ENCODE data around the gene SPTBN4. TPM values are rescaled to one million over a fixed set of nuclear protein-coding genes. Genes with fewer than 3 reads are reported as not detected.

SPTBN4 gene
- total RNA-seq, 4 donors from 2014 or later = 4.7 to 9.4 (median 5.9) TPM

DNA sequence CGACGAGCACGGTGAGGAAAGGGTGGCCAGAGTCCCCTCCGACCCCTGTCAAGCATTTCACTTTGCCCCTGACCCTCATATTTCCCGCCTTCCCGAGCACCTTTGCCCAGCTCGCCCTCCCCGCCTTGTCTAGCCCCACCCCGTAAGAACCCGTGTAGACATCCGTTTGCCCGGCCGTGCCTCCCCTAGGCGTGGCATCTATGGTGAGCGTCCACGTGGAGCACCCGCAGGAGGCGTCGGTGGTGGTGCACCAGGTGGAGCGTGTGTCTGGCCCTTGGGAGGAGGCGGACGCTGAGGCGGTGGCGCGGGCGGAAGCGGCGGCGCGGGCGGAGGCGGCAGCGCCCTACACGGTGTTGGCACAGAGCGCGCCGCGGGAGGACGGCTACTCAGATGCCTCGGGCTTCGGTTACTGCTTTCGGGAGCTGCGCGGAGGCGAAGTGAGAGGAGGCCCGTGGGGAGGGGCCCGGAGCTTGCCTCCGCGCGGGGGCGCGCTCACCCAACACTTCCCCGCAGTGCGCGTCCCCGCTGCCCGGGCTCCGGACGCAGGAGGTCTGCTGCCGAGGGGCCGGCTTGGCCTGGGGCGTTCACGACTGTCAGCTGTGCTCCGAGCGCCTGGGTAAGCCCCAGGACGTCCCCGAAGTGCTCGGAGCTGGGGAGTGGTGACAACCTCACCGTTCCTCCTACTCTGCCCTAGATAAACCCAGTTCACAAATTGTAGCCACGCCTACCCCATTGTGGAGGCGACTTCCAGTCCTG lies 138.6 kb downstream of the SPTBN4 start:
- peak; percentile 1 for ATAC-seq
- peaks cover 25% of the 10 kb centered on the region for H3K27me3 ChIP-seq
- H3K9me3 ChIP-seq = no peaks in the 10 kb centered on the region
- peak overlapping the region; percentile 5 to 71 for H3K4me3 ChIP-seq
- WGBS, 2 donors (ENCODE audit: low coverage in 1 of 2) = 9 to 15% methylated on average over 7 to 16 of the region's 71 CpGs
- no peak for TF ChIP-seq POLR2A (IDR thresholded peaks at IDR 0.05)
- TF ChIP-seq, protein P1, sequence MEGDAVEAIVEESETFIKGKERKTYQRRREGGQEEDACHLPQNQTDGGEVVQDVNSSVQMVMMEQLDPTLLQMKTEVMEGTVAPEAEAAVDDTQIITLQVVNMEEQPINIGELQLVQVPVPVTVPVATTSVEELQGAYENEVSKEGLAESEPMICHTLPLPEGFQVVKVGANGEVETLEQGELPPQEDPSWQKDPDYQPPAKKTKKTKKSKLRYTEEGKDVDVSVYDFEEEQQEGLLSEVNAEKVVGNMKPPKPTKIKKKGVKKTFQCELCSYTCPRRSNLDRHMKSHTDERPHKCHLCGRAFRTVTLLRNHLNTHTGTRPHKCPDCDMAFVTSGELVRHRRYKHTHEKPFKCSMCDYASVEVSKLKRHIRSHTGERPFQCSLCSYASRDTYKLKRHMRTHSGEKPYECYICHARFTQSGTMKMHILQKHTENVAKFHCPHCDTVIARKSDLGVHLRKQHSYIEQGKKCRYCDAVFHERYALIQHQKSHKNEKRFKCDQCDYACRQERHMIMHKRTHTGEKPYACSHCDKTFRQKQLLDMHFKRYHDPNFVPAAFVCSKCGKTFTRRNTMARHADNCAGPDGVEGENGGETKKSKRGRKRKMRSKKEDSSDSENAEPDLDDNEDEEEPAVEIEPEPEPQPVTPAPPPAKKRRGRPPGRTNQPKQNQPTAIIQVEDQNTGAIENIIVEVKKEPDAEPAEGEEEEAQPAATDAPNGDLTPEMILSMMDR (IDR thresholded peaks at IDR 0.05) = peak in 2 of 4 experiments; percentile 8 to 57
- no peaks in the 10 kb centered on the region for H3K36me3 ChIP-seq
- H3K4me1 ChIP-seq = peaks cover 0 to 92% (median 56%) of the 10 kb centered on the region in 3 donors
- peak overlapping the region in 3 of 4 donors; percentile 85 to 87 (median 87) for H3K27ac ChIP-seq

DNA sequence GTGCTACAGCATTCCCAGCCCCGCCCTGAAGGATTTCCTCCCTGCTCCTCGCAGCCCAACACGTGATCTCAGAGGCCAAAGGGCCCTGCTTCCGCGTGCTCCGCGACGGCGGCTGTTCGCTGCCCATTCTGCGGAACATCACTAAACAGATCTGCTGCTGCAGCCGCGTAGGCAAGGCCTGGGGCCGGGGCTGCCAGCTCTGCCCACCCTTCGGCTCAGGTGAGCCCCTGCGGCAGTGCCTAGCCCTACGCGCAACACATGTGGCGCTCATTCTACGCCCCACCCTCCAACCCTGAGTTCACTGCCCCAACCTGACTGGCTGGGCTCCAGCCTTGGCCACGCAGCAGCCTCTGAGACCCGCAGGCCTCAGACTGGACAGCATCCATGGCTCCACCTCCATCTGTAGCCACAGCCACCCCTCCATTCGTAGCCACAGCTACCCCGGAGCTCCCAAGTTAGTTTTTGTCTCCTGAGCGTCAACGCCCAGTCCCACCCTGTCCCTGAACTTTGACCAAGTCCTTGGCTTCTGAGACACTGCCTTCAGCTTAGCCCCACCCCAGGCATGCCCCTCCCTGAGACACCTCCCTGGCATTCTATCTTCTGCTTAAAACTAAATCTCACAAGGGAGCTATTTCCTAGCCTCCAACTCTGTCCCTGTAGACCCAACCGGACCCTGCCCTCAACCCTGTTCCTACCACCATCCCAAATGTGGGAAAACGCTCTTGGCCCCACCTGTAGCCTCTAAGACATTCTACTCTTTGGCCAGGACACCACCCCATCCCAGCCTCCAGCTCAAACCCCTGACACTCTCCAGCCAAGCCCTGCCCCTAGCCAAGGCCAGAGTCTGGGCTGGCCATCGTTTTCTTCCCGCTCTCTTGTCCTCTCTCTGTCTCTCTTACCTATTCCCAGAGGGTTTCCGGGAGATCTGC lies 140.8 kb downstream of the SPTBN4 start:
- ATAC-seq = no peak
- Histone ChIP-seq H3K4me1 (peaks cover 0 to 86% (median 42%) of the 10 kb centered on the region in 3 donors), H3K9me3 (no peaks in the 10 kb centered on the region), H3K4me3 (no peak overlapping the region), H3K36me3 (peaks cover 0 to 10% of the 10 kb centered on the region in 2 donors), H3K27me3 (peaks cover 10% of the 10 kb centered on the region), H3K27ac (peak overlapping the region in 3 of 4 donors; percentile 7 to 55 (median 45))
- TF ChIP-seq, protein P1 (IDR thresholded peaks at IDR 0.05) = no peak
- TF ChIP-seq EP300 (IDR thresholded peaks at IDR 0.05) (no peak), POLR2AphosphoS5 (IDR thresholded peaks at IDR 0.05) (no peak), POLR2A (IDR thresholded peaks at IDR 0.05) (no peak)
- WGBS, 2 donors (ENCODE audit: low coverage in 1 of 2) = 59 to 79% methylated on average over 10 to 13 of the region's 31 CpGs

DNA sequence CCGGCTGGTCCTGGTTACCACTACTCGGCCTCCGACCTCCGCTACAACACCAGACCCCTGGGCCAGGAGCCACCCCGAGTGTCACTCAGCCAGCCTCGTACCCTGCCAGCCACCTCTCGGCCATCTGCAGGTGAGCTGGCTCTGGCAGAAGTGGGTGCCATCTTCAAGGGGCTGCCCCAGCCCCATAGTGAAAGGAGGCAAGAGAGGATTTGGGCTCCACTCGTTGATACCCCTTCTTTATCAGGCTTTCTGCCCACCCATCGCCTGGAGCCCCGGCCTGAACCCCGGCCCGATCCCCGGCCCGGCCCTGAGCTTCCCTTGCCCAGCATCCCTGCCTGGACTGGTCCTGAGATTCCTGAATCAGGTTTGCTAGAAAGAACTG lies 141.4 kb downstream of the SPTBN4 start:
- ATAC-seq = no peak
- no peak for TF ChIP-seq POLR2A (IDR thresholded peaks at IDR 0.05)
- no peak for TF ChIP-seq POLR2AphosphoS5 (IDR thresholded peaks at IDR 0.05)
- TF ChIP-seq, protein P1 (IDR thresholded peaks at IDR 0.05) = no peak
- TF ChIP-seq EP300 (IDR thresholded peaks at IDR 0.05) = no peak
- H3K9me3 ChIP-seq = no peaks in the 10 kb centered on the region
- no peak overlapping the region for H3K4me3 ChIP-seq
- H3K27me3 ChIP-seq = peaks cover 10% of the 10 kb centered on the region
- H3K27ac ChIP-seq = peak overlapping the region in 3 of 4 donors; percentile 7 to 55 (median 45)
- peaks cover 0 to 10% of the 10 kb centered on the region in 2 donors for H3K36me3 ChIP-seq
- peaks cover 0 to 83% (median 38%) of the 10 kb centered on the region in 3 donors for H3K4me1 ChIP-seq
- 76% methylated on average over 3 of the region's 14 CpGs; no CpG with 5 or more reads in 1 of the 2 donors for WGBS, 2 donors (ENCODE audit: low coverage in 1 of 2)

DNA sequence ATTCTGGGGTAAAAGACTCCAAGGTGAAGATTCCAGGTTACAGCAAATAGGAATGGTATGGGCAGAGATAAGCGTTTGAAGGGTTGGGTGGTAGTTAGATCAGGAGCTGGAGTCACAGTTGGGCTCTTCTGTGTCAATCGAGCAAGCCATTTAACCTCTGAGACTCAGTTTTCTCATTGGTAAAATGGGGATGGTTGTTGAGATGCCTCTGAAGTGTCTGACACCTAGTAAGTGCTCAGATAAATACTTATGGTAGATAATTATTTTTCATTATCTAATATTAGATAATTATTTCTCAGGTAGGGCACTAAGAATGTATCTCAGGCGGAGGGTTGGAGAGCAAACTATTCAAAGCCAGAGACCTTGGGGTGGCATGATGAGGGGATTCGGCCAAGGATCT lies 142.2 kb downstream of the SPTBN4 start:
- H3K27ac ChIP-seq = peak overlapping the region in 3 of 4 donors; percentile 78 to 89 (median 86)
- TF ChIP-seq POLR2A (IDR thresholded peaks at IDR 0.05) (no peak), POLR2AphosphoS5 (IDR thresholded peaks at IDR 0.05) (no peak), EP300 (IDR thresholded peaks at IDR 0.05) (no peak)
- TF ChIP-seq, protein P1 (IDR thresholded peaks at IDR 0.05) = no peak
- ATAC-seq = no peak
- H3K27me3 ChIP-seq = peaks cover 10% of the 10 kb centered on the region
- no peaks in the 10 kb centered on the region for H3K9me3 ChIP-seq
- peaks cover 0 to 10% of the 10 kb centered on the region in 2 donors for H3K36me3 ChIP-seq
- WGBS, 2 donors (ENCODE audit: low coverage in 1 of 2) = 71 to 81% methylated on average over 4 of the region's 4 CpGs
- H3K4me3 ChIP-seq = peak overlapping the region in 1 of 2 donors; percentile 50
- H3K4me1 ChIP-seq = peaks cover 0 to 83% (median 38%) of the 10 kb centered on the region in 3 donors

Data from gastroesophageal sphincter (tissue), 4 donors.